Stromal cell of bone marrow (primary cell): Measurements from ENCODE around the gene SEC14L2.
A peak's percentile ranks its signal among the peaks of the same experiment; 100 is the strongest.
"Not testable (repeated sequence)": the region's sequence is repeated elsewhere in the genome, so short reads cannot be mapped to it uniquely, and the experiment has no call there.

Experiments
- DNase-seq: peaks from one replicate; pipeline ENCODE4 v3.0.0-alpha.2; 2012; ENCODE audit warnings: low read depth

Gene SEC14L2

DNA sequence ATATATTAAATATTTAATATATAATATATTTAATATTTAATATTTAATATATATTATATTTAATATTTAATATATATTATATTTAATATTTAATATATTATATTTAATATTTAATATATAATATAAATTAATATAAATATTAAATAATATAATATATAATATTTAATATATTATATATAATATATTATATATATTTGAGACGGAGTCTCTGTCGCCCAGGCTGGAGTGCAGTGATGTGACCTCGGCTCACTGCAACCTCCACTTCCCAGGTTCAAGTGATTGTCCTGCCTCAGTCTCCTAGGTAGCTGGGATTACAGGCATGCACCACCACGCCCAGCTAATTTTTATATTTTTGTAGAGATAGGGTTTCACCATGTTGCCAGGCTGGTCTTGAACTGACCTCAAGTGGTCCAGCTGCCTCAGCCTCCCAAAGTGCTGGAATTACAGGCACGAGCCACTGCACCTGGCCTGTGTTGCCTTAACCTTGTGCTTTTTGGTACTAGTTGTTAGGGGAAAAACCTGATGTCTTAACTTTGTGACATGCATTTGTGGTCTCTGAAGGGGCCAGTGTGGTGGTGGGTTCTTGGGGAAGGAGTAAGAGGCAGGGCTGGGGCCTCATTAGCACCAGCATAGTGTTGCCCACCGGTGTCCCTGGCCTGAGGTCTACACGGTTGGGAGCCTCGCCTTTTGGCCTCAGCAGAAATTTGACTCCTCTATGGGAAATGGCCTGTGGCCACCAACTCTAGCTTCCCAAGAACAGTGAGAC lies 58.4 kb downstream of the SEC14L2 start:
- DNase-seq, result no peak

DNA sequence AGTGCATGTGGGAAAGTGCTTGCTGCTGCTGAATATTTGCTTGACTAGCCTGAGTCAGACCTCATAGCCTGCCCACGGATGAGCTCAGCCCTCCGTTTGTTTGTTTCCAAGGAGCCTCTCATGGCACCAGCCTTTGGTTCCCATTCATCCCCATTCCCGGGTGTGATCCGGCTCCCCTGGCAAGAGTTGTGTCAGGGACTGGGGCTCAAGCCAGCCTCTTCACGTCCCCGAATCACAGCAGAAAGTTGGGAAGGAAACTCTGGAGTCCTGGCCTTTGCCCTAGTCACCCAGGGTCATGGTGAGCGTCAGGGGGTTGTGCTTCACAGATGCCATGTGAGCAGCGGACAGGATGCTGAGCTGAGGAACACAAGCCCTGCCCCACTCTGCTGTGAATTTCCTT lies 61.2 kb downstream of the SEC14L2 start:
- DNase-seq, result peak; percentile 37

DNA sequence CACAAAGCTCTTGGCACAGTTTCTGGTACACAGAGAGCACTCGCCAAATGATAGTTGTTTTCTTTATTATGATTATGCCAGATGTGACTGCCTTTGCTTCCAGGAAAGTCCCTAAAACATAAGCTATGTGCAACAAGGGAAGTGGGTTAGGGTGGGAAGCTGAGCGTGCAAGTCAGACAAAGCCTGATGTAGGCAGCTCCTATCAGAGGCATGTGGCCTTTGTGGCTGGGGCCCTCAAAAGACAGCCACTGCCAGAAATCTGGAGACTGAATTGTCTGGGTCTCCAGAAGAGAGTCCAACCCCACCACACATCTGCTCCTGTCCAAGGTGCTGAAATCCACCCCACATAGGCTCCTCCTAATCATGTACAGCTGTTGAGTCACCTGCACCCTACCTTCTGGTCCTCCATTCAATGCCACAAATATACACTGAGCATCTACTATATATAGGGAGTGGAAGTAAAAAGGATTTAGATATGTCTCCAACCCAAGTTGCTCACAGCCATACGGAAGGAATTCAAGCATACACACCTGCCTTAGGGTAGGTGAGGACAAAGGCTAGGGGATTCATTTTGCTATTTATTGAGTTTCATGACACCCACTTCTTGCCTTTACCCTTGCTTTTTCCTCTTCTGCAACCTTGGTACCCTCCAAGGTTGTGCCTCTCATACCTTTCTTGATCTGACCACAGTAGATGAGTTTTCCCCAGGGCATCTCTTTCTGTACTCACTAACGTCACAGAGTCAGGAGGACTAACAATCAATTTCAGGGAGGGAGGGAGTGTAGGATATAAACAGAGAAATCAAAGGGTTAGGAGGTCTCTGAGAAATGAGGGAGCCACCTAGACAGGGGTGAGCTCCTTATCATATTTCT lies 62.6 kb downstream of the SEC14L2 start:
- no peak for DNase-seq

DNA sequence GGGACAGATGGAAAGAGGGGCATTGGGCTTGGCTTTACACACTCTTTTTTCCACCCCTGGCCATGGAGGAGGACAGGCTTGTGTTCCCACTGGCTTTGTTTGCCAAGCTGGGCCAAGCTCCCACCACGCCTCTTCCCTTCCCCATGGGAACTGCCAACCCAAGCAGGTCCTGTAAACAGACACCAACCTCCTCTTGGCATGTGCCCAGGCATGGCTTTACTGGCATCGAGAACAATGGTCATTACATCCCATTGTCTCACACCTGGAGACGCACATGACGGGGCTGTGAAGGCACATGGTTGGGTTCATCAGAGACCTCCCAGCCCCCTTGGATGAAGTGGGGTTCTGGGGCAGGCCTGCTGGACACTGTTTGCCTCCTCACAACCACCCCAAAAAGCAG lies 63.3 kb downstream of the SEC14L2 start:
- DNase-seq, result no peak

DNA sequence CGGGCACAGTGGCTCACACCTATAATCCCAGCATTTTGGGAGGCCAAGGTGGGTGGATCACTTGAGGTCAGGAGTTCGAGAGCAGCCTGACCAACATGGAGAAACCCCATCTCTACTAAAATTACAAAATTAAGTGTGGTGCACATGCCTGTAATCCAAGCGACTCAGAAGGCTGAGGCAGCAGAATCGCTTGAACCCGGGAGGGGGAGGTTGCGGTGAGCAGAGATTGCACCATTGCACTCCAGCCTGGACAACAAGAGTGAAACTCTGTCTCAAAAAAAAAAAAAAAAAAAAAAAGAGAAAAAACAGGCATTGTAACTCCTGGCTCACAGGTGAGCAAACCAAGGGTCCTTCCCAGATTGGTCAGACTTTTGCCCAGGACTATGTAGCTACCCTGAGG lies 63.7 kb downstream of the SEC14L2 start:
- not testable (repeated sequence) for DNase-seq

DNA sequence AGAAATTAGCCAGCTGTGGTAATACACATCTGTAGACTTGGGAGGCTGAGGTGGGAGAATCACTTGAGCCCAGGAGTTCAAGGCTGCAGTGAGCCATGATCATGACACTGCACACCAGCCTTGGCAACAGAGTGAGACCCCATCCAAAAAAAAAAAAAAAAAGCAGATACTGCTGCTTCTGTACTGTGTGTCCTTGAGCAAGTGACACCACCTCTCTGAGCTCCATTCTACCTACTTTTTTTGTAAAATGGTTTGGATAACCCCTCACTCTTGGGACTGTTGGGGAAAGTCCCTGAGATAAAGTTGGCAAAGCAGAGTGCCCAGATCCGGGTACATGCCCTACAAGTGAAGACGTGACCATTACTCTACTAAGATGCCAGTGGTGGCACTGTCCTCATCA lies 72.3 kb downstream of the SEC14L2 start:
- no peak for DNase-seq

DNA sequence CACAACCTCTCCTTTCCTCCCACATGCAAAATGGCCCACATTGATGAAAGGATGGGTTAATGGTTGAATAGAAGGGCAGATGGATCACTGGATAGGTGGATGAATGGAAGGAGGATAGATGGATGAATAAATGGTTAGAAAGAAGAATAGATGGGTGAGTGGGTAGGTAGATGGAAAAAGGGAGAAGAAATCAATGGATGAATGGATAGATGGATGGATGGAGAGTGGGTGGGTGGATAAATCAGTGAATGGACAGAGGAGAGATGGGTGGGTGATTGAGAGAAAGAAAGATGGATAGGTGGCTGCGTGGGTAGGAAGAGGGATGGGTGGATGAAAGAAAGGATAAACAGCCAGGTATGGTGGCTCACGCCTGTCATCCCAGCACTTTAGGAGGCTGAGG lies 73.8 kb downstream of the SEC14L2 start:
- DNase-seq, result no peak

DNA sequence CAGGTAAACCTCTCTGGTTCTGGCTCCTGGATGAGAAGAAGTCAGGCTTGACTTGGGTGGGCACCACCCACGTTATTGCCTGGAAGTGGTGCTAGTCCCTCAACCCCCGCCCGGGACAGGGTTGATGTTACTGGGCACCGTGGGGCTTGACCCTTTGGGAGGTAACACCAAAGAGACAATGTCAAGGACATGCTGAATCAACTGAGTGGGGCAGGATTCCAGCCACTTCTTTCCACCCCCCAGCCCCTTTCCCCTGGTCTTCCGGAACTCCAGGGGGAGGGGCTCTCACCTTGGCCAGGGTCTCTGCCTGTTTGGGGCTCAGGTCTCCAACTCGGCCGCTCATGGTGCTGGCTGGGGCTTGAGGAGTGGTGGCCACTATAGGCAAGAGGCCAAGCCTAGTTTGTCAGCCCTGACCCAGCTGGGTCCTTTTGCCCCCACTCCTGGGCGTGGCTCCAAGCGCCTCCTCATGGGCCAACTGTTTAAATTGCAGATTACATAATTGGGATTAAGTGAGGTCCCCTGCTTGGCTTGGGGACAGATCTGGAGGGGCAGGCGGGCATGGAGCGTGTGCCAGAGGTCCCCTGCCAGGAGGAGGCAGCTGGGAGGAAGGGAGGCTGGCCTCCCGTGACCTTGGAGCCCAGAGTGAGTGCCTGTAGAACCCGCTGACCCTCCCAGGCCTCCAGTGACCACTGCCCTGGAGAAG lies 74.9 kb downstream of the SEC14L2 start, which contains the start of gene SEC14L3:
Gene SEC14L3 (minus strand): TSS at position 402 of the 703 bp plus-strand sequence. CDS start 59 bp downstream, at position 343.
- DNase-seq, result no peak

DNA sequence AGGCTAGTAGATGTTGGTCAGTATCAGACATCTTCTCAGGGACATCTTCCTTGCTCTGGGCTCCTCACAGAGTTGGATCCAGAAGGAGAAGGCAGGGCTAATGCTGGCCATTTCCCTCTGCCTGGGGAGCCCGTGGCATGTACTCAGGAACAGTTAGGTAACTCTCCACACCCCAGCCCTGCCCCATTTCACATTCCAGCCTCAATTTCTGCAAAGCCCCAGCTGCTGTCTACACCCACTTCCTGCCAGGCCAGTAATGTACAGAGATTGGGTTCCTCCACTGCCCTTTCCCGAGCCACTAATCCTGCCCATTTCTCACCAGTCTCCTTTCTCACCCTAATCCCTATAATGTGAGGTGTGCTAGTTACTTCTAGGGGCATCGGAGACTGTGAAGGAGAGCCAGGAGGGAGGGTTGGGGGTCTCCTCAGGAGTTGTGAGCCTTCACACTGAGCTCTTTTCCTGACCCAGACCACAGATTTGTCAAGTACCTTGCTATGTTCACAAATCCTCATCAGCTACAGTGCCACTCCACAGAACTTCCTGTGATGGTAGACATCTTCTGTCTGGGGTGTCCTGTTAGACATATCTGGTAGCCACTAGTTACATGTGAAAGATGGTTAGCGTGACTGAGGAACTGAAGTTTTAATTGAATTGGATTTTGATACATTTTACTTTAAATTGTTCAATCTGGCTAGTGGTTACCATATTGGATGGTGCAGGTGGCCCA lies 76.3 kb downstream of the SEC14L2 start:
- DNase-seq, result no peak

DNA sequence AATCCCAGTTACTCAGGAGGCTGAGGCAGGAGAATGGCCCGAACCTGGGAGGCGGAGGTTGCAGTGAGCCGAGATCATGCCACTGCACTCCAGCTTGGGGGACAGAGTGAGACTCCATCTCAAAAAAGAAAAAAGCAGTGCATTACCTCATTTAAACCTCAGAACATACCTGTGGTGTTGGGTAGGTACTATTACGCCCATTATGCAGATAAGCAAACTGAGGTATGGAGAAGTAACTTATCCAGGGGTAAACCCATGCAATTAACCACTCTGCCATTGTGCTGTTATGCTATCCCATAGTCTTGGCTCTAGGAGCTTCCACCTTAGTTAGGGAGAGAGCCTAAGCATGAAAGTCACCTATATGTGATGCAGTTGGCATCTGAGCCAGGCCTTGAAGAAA lies 77.3 kb downstream of the SEC14L2 start:
- no peak for DNase-seq
